HPDE6-E6E7 (cell line): Measurements from ENCODE around the gene FANCM.
"Not testable (repeated sequence)": the region's sequence is repeated elsewhere in the genome, so short reads cannot be mapped to it uniquely, and the experiment has no call there.

Experiments
- DNase-seq: peaks from one replicate; pipeline ENCODE4 v3.0.0; 2011; ENCODE audit warnings: missing footprints; ENCODE audit errors: extremely low spot score

FANCM gene

DNA sequence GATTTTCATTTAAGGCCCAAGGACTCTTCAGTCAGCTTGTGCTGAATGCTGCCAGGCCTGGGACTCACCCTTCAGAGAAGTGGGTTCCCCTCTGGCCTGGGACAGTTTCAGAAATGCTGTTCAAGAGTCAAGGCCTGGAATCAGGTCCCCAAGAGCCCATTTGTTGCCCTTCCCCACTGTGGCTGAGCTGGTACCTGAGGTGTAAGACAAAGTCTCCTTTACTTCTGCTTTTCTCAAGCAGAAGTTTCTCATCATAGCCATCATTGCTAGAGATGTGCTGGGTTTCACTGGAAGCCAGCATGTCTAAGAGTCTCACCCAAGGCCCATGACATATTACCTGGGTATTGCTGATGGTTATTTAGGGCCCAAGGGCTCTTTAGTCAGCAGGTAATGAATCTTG is 8.9 kb downstream of the FANCM start:
- no peak for DNase-seq

GRCh38 chr14:45145214-45145613 is 9.5 kb downstream of the FANCM start:
- DNase-seq = no peak

DNA sequence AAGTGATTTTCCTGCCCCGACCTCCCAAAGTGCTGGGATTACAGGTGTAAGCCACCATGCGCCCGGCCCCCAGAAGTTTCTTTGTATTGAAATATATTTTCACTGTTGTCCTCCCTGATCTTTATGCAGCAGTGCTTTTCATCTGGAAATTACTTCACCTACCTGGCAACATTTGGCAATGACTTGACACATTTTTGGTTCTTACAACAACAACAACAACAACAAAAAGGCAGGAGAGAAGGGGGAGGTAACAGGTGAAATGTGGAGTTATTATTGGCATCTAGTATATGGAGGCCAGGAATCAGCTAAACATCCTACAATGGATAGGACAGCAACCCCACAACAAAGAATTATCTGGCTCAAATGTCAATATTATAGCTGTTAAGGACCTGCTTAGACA is 13.9 kb downstream of the FANCM start:
- no peak for DNase-seq

DNA sequence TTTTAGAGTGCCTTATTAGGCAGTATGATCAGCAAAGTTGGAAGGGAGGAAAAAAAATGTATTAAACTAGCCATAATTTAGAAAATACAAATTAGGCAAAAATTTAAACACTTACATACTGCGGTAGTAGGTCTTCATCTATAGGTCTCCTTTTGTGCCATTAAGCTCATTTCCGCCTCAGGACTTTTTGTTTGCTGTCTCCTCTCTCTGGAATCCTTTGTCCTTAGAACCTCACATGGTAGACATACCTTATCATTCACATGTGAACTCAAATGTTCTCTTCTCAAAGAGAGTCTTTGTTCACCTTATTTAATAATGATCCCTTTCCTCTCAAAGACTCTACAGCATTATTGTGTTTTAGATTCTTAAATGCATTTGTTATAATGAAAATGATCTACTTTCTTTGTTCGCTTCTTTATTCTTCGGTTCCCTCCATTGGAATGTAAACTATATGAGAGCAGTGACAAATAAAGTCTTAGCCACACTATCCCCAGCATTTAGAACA is 14.7 kb downstream of the FANCM start:
- DNase-seq = no peak

- no peak for DNase-seq
Measured at GRCh38 chr14:45156067-45156466, 20.3 kb downstream of the FANCM start.

DNA sequence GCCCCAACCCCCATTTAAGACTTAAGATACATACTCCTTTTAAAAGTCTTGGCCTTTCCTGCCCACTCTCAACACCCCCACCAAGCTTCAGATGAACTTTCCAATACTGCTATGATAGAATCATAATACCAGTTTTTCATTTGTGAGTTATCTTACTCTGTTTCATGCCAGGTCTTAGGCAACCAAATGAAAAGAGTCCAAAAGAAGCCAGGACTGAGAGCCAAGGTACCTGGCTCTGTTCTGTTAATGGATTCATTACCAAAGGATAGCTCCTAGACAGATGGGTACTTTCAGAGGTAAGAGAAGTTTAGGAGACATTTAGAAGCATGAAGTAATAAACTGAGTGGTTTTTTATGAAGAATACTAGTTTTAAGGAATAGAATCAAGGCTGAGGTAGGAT is 34.2 kb downstream of the FANCM start:
- no peak for DNase-seq

GRCh38 chr14:45177076-45177475 is 41.3 kb downstream of the FANCM start:
- DNase-seq = peak; percentile 21

DNA sequence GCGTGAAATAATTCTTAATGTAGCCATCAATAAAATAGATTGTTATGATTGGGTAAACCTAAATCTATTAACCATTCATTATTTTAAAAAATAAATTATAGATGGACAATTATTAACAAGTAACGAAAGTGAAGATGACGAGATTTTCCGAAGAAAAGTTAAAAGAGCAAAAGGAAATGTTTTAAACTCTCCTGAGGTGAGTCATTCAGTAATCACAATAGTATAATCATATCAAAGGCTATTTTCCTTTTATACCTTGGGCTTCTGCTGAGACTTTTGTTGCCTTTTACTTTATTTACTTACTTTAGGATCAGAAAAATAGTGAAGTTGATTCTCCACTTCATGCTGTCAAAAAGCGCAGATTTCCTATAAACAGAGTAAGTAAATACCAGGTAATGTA is 45.6 kb downstream of the FANCM start:
- peak; percentile 4 for DNase-seq

DNA sequence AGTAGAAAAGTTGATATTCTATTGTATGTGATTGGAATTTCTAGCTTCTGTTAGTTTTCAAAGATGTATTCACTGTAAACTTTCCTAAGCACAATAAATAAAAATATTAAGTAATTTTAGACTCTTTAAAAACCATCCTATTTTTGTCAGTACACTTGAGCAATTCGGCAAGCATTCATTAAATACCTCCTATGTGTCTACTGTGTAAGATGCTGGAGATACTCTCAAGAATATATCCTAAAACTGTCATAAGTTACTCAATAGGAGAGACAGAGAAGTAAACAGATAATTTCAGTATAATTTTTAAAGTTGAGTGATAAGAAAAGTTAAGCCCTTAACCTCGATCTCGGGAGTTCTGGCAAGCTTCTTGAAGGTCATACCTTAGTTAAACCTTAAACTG is 46.1 kb downstream of the FANCM start:
- DNase-seq = no peak

- DNase-seq = no peak
Measured at GRCh38 chr14:45185100-45185814, 49.5 kb downstream of the FANCM start.

- no peak for DNase-seq
Measured at GRCh38 chr14:45194964-45195363, 59.2 kb downstream of the FANCM start.

DNA sequence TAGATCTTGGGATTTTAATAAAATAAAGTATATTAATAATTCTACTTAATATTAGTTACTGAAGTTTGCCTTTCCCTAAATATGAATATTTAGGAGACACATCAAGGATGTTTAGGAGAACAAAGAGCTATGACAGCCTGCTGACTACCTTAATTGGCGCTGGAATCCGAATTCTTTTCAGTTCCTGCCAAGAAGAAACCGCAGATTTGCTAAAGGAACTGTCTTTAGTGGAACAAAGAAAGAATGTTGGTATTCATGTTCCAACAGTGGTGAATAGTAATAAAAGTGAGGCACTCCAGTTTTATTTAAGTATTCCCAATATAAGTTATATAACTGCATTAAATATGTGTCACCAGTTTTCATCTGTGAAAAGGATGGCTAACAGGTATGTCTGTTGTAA is 62.8 kb downstream of the FANCM start:
- DNase-seq = no peak

- no peak for DNase-seq
Measured at GRCh38 chr14:45199230-45199629, 63.5 kb downstream of the FANCM start.

GRCh38 chr14:45201905-45202304 is 66.2 kb downstream of the FANCM start:
- no peak for DNase-seq

DNA sequence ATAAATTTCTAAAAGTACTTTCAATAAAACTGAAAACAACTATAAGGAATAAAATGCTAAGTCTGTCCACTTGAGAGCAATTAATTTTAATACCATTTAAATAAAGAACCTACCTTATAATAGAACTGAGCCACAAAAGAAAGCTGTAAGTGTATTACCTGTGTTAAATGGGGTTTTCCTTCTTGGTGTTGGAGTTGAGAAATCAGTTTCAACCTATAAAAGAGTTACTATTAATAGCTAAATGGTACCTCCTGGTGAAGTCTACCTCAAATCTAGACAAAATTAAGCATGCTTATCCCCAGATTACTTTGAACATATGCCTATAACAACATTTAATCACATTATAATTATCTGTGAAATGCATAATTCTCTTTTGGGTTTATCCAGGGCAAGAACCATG is 68.5 kb downstream of the FANCM start:
- DNase-seq = no peak

DNA sequence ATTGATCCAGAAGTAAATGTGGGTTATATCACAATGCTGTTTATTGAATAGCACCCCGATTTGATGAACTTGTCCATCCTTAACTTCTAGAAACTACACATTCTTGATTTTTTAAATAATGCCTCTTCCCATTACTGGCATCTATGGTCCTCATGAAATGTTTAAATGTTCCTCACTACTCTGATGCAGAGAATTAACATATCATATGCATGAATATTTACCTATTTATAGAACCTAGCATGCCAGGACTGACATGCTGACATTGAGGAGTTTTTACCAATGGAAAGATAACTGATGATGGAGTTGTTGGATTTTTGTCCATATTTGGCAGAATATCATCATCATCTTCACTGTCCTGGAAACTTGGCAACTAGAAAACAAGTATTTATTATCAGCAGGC is 74.4 kb downstream of the FANCM start:
- no peak for DNase-seq

DNA sequence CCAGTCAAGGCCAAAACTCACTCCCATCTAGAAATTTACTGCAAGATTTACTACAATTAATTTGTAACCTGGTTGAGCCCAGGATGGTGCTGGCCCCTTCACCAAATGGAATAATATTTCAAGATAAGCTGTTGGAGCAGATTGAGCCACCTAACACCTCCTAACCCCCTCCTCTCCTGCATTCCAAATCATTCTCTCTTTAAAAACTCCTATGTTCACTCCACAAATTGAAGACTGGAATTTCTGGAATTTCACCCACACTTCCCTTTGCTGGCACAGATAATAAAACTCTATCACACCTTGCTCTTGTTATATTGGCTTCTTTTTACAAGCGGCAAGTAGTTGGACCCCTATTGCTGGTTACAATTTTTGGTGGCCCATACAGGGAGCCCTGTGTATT is 75.6 kb downstream of the FANCM start:
- no peak for DNase-seq

- no peak for DNase-seq
Measured at GRCh38 chr14:45212231-45212630, 76.5 kb downstream of the FANCM start.

DNA sequence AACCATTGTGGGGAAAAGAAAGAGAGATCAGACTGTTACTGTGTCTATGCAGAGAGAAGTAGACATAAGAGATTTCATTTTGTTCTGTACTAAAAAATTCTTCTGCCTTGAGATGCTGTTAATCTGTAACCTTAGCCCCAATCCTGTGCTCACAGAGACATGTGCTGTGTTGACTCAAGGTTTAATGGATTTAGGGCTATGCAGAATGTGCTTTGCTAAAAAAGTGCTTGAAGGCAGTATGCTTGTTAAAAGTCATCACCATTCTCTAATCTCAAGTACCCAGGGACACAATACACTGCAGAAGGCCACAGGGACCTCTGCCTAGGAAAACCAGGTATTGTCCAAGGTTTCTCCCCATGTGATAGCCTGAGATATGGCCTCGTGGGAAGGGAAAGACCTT is 78.0 kb downstream of the FANCM start:
- DNase-seq = not testable (repeated sequence)

DNA sequence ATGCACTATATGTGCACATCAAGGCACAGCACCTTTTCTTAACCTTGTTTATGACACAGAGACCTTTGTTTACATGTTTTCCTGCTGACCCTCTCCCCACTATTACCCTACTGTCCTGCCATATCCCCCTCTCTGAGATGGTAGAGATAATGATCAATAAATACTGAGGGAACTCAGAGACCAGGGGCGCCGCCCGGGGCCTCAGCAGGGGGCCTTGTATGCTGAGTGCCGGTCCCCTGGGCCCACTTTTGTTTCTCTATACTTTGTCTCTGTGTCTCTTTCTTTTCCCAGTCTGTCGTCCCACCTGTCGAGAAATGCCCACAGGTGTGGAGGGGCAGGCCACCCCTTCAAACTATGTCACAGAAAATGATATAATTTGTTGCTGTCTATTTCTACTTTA is 78.6 kb downstream of the FANCM start:
- not testable (repeated sequence) for DNase-seq

DNA sequence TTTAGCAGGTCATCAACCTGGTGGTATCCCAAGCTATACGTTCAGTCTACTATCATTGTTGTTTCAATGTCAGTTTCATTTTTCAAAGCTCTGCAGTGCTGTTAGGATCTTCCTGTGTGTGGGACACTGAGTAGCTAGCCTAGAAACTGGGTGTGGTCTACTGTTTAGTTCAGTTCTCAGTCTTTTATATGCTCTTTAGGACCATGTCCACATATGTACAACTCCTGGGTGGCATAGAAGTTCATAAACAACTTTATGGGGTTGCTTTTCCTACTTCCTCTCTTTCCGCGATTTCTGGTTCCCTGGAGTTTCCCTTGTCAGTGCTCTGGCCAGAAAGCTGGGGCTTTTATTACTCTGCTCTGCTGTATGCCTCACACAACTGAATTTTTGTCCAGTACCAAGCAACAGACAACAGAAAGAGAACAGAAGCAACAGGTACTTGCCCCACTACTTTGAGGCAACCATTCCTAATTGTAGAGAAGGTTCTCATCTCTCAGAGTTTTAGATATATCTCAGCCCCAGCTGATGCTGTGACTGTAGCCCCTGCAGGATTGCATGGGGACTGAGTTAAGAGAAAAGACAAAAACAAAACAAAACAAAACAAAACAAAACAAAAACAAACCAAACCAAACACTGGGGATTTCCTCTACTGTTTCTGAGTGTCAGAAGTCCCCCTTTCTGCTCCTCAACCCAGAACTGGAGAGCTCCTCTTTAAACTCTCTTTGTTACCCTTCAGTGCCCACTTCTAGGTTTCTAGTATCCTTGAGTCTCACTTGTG is 86.9 kb downstream of the FANCM start:
- DNase-seq = no peak

- DNase-seq = no peak
Measured at GRCh38 chr14:45227566-45227965, 91.8 kb downstream of the FANCM start.

DNA sequence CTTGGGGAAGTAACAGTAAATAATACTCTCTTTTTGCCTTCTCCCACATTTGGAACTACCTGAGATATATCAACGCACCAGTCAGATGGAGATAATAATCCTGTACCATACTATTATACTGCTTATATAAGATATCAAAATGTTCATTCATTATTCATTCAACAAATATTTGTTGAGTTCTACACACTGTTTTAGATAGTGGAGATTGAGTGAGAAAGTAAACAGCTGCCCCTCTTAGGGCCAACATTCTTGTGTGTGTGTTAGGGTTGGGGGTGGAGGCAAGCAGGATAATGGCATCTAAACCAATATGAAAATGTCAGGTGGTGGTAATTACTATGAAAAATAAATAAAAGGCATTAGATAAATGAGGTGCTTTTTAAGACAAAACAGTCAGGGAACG is 103.3 kb downstream of the FANCM start:
- DNase-seq = no peak
